ENCODE measurements around the gene MYH9. TPM values are rescaled to one million over a fixed set of nuclear protein-coding genes. Genes with fewer than 3 reads are reported as not detected.

Gene MYH9
- total RNA-seq, 4 donors from 2014 or later: 216 to 339 (median 246) TPM

DNA sequence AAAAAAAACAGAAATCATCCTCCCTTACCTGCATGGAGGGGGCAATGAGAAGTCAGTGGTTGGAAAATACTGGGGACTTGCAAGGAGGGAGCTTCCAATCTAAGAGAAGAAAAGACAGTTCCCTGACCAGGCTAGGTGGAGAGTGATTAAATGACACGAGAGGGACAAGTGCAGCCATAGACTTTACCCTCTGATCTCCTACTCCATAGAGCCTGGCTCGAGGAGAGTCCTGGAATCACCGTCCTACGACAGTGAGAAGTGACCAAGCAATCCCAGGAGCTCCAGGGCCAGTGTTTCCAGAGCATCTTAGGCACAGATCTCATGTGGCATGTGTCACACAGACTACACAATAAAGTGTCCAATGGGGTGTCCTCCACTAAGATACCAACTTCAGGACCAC is 25.7 kb downstream of the MYH9 start:
- H3K9me3 ChIP-seq: no peaks in the 10 kb centered on the region
- DNase-seq: no peak
- peaks cover 0 to 13% (median 0%) of the 10 kb centered on the region in 3 donors for H3K36me3 ChIP-seq
- H3K4me1 ChIP-seq: peaks cover 83 to 100% (median 98%) of the 10 kb centered on the region in 3 donors
- H3K27me3 ChIP-seq: no peaks in the 10 kb centered on the region
- TF ChIP-seq CTCF (IDR thresholded peaks at IDR 0.05): no peak
- TF ChIP-seq POLR2A (IDR thresholded peaks at IDR 0.05): no peak
- 60 to 71% methylated on average over 4 of the region's 4 CpGs for WGBS, 2 donors
- intact Hi-C loops (cut with DNase I): no loop called here
- H3K4me3 ChIP-seq: peak overlapping the region in 1 of 4 donors; percentile 8
- H3K27ac ChIP-seq: peak overlapping the region; percentile 78 to 100 (median 96)

GRCh38 chr22:36360871-36361383 is 26.8 kb downstream of the MYH9 start:
- Histone ChIP-seq H3K9me3 (no peaks in the 10 kb centered on the region), H3K27me3 (no peaks in the 10 kb centered on the region), H3K4me3 (peak overlapping the region in 1 of 4 donors; percentile 21), H3K4me1 (peaks cover 84 to 100% (median 98%) of the 10 kb centered on the region in 3 donors), H3K27ac (peak overlapping the region; percentile 78 to 100 (median 96)), H3K36me3 (peaks cover 0 to 8% (median 0%) of the 10 kb centered on the region in 3 donors)
- DNase-seq: no peak
- intact Hi-C loops (cut with DNase I): no loop called here
- 25 to 35% methylated on average over 5 of the region's 5 CpGs for WGBS, 2 donors
- TF ChIP-seq CTCF (IDR thresholded peaks at IDR 0.05) (no peak), POLR2A (IDR thresholded peaks at IDR 0.05) (no peak)

- 92 to 97% methylated on average over 3 of the region's 3 CpGs for WGBS, 2 donors
- TF ChIP-seq POLR2A (IDR thresholded peaks at IDR 0.05) (no peak), CTCF (IDR thresholded peaks at IDR 0.05) (no peak)
- Histone ChIP-seq H3K9me3 (no peaks in the 10 kb centered on the region), H3K27me3 (no peaks in the 10 kb centered on the region), H3K4me3 (no peak overlapping the region), H3K27ac (peak overlapping the region in 3 of 4 donors; percentile 91 to 100 (median 98)), H3K4me1 (peaks cover 83 to 100% (median 96%) of the 10 kb centered on the region in 3 donors), H3K36me3 (peaks cover 0 to 8% (median 0%) of the 10 kb centered on the region in 3 donors)
- no peak for DNase-seq
- intact Hi-C loops (cut with DNase I): no loop called here
These were observed 27.8 kb downstream of the MYH9 start for GRCh38 chr22:36360011-36360410.

- Histone ChIP-seq H3K4me1 (peaks cover 81 to 100% (median 93%) of the 10 kb centered on the region in 3 donors), H3K27ac (peak overlapping the region; percentile 51 to 100 (median 94)), H3K27me3 (no peaks in the 10 kb centered on the region), H3K9me3 (no peaks in the 10 kb centered on the region), H3K4me3 (no peak overlapping the region), H3K36me3 (peaks cover 0 to 8% (median 0%) of the 10 kb centered on the region in 3 donors)
- intact Hi-C loops (cut with DNase I): no loop called here
- no peak for DNase-seq
- 55 to 80% methylated on average over 1 to 3 of the region's 3 CpGs for WGBS, 2 donors
- TF ChIP-seq POLR2A (IDR thresholded peaks at IDR 0.05) (no peak), CTCF (IDR thresholded peaks at IDR 0.05) (no peak)
These were observed 28.2 kb downstream of the MYH9 start for GRCh38 chr22:36359470-36359996.

Data from esophagus squamous epithelium (tissue), 5 donors.